Superior temporal gyrus (tissue), 1 donor: ENCODE results near the gene MPC1.
"Not testable (repeated sequence)": the region's sequence is repeated elsewhere in the genome, so short reads cannot be mapped to it uniquely, and the experiment has no call there.

Experiments used
- DNase-seq: peaks from one replicate; pipeline ENCODE4 v3.0.0-alpha.2; 2016; ENCODE audit errors: extremely low spot score

Gene MPC1

GRCh38 chr6:166345672-166346071 lies 37.1 kb downstream of the MPC1 start:
- not testable (repeated sequence) for DNase-seq

GRCh38 chr6:166344921-166345320 lies 37.8 kb downstream of the MPC1 start:
- DNase-seq = not testable (repeated sequence)

GRCh38 chr6:166344240-166344639 lies 38.5 kb downstream of the MPC1 start:
- DNase-seq = no peak

- peak; percentile 33 for DNase-seq
These were observed 39.6 kb downstream of the MPC1 start for GRCh38 chr6:166343150-166343487.

DNA sequence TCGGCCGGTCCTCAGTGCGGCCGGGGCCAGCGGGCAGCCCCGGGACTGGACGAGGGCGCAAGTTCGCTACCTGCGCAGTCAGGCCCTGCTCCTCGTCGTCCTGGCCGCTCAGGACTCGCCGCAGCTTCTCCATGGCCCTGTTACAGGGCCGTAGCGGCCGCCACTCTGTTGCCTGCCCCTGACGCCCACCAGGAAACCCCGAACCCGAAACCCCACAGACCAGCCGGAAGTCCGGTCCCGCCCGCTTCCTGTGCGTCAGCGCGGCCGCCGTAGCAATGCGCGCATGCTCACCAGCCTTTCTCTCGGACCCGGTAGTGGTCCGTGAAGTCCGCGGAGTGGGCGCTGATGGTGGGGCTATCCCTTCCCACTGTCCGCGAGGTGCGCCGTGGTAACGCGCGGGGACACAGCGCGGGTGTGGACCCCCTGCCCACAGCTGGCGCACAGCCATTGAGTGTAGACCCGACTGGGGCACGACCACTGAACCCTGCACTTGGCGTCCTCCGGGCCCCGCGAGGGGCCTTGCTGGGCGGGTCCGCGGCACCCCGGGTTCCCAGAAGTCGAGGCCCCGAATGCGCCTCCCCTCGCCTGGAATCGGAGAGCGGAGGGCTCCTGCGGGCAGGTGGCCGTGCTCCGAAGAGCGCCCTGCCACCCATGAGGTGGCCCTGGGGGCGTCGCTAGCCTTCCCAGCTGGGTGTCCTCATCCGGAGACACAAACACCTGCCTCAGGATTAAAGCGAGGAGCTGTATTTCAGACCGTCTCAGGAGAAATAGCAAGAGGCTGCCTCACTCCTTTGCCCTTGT lies 40.2 kb downstream of the MPC1 start, which contains the start of gene SFT2D1:
Gene SFT2D1 (minus strand): TSS at position 197 of the 801 bp plus-strand sequence. CDS start 64 bp downstream, at position 133.
- peak; percentile 84 for DNase-seq

DNA sequence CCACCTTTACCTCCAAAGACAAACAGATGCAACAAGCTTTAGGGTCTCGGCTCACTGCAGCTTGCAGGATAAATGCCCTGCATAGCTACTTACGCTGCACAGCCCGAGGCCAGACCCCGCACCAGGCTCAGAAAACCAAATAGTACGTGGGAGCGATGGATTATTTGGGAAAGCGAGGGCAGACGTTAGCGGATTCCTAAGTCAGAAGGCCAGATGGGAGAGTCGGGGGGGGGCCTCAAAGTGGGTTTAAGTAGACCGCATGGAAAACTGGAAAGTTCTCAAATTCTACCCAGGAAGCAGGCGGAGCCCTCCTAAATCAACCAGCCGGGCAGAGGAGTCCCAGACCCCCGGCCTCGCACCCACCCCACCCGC lies 40.8 kb downstream of the MPC1 start:
- DNase-seq = no peak

- DNase-seq = no peak
These were observed 41.3 kb downstream of the MPC1 start for GRCh38 chr6:166341464-166341863.

DNA sequence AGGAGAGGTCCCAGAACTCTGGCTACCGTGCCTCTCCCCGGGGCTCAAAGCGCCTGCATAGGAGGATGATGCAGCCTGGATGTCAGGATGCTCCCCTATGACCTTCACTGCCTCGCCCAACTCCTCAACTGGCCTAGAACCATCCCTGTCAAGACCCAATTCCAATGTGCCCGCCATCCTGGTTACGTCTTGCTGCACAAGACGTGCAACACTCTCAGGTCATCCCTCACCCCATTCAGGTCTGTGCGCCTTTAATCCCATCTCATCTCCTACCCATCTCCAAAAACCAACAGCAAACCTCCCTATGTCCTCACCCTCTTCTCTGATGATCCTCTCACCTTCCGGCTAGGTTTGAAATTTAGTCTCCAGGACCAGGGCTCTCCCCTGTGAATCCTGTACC lies 43.9 kb downstream of the MPC1 start:
- DNase-seq = no peak

DNA sequence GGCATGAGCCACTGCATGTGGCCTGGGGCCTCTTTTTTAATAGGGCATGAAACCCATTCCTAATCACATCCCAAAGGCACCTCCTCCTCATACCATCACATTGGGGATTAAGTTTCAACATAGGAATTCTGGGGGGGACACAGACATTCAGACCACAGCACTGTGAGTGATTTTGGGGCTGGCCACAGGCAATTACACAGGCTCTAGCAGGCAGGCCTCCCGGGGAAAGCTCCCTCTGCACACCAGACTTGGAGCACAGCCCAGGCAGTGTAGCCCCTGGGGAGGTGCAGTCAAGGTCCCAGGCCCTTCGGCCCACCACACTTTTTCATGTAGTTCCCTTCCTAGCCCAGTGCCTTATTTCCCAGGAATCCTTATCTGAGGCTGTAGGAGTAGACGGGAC lies 45.9 kb downstream of the MPC1 start:
- DNase-seq = no peak

DNA sequence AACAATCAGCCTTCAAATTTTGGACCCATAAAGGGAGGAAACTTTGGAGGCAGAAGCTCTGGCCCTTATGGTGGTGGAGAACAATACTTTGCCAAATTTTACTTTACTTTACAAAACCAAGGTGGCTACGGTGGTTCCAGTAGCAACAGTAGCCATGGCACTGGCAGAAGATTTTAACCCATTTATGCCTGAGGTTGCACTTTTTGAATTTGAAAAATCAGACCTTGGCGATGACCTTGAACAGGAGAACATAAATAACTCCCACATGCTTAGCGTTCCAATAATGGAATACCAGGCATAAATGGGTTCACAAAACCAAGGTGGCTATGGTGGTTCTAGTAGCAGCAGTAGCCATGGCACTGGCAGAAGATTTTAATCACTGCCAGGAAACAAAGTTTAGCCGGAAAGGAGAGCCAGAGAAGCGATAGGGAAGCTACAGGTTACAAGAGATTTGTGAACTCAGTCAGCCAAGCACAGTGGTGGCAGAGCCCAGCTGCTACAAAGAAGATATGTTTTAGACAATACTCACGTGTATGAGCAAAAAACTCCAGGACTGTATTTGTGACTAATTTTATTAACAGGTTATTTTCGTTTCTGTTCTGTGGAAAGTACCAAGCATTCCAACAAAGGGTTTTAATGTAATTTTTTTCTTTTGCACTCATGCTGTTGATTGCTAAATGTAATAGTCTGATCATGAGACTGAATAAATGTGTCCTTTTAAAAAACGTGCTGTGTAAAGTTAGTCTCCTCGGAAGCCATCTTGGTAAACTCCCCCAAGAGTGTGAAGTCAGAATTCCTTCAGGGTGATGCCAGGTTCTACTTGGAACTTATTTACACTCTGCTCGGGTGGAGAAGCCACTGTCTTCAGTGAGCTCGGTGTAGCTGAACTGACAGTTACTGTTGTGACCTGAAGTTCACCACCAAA lies 47.1 kb downstream of the MPC1 start:
- no peak for DNase-seq

- no peak for DNase-seq
These were observed 47.9 kb downstream of the MPC1 start for GRCh38 chr6:166334878-166335277.

DNA sequence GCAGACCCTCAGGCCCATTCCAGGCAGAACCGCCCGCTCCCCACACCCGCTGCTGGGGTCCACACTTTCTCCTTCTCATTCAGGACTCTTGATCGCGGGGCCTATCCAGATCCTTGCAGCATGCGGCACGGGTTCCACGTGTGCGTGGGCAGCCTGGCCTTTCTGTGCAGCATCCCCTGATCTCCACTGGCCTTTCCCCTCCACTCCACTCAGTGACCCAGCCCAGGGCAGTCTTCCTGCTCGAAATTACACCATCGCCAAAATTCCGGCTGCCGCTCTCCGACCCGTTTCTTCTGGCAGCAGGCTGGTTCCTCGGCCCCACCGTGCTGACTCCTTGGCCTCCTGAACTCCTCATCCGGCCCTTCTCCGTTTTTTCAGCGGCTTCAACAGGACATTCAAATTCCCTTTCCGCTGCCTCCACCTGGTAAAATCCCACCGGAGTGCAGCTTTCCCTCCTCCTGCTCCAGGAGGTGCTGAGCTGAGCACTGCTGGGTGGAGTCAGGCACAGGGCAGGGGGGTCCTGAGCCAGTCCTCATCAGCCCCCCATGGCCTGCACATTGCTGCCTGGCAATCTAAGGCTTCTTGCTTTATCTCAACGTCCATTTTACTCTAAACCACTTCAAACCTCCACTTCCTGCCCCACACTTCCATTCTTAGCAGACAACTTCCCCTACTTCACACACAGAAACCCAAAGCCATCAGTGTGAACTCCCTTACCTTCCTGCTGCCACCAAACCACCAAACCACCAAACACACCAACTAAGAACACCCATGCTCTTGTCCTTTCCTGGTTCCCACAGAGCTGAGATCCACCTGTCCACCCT lies 49.4 kb downstream of the MPC1 start:
- no peak for DNase-seq

GRCh38 chr6:166331503-166332415 lies 51.0 kb downstream of the MPC1 start:
- peak; percentile 63 for DNase-seq

GRCh38 chr6:166330612-166331011 lies 52.1 kb downstream of the MPC1 start:
- DNase-seq = peak; percentile 68

DNA sequence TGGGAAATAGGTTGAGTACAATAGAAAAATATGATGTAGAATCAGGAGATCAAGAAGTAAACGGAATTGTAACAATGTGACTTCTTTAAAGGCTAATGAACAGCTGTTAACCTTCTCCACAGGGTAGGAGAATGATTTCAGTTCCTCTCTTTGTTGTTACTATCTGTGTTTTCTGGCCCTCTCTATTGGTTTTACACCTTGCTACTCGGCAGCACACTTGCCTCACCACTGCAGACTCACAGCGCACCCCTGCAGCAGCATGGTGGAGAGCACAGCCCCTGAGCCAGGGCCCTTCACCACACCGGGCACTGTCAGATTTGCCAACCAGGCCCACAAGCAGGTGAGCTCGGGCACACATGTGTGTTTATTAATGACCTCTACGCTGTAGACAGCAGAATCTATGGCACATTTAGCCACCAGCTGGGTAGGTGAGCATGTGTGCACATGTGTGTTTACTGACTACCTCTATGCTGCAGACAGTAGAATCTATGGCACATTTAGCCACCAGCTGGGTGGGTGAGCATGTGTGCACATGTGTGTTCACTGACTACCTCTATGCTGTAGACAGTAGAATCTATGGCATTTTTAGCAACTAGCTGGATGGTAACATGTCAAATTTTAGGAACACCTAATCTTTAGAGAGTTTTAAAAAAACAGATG lies 57.2 kb downstream of the MPC1 start:
- no peak for DNase-seq

DNA sequence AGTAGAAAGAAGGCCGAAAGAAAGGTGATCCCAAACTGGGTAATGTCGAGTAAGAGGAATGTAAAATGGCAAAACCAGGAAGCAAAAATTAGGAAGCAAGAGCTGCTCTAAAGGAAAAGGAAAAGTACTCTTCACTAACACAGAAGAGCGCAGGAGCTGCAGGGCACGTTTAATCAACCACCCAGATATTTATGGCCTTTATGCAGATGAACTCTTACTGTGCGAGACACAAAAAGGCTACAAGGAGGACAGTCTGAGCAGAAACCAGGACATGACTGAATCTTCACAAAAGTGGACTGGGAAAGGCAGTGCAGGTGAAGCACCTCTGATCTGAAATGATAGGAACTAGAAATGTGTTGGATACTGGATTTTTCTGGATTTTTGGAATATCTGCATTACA lies 59.3 kb downstream of the MPC1 start:
- DNase-seq = no peak

GRCh38 chr6:166318649-166319600 lies 63.8 kb downstream of the MPC1 start:
- no peak for DNase-seq

- DNase-seq = no peak
These were observed 64.5 kb downstream of the MPC1 start for GRCh38 chr6:166318227-166318626.
